GM23248 (cell line): Measurements from ENCODE around the gene TUBA3C.

Experiments
- EZH2 ChIP-seq: fragments of 200-600 bp; sonication (generic); IDR thresholded peaks from 2 replicates; pipeline ENCODE4 v1.6.1; 2018; ENCODE audit warnings: antibody characterized with exemption, mild to moderate bottlenecking; ENCODE audit not compliant: insufficient read depth, poor library complexity, severe bottlenecking
- EZH2phosphoT487 ChIP-seq: fragments of 200-600 bp; sonication (generic); IDR thresholded peaks from 2 replicates; pipeline ENCODE4 v1.6.1; 2018; ENCODE audit warnings: antibody characterized with exemption, moderate library complexity, mild to moderate bottlenecking, low read depth; ENCODE audit not compliant: insufficient read depth

GRCh38 chr13:19183676-19184075 lies 2.1 kb upstream of the TUBA3C start:
- TF ChIP-seq EZH2 (no peak), EZH2phosphoT487 (no peak)
